GM19023 (cell line): ENCODE measurements around the gene LRG1.

Source experiments
- ATAC-seq: cut with Tn5 transposase; IDR thresholded peaks from one replicate; pipeline ENCODE4 v1.9.1; 2021; ENCODE audit warnings: mild to moderate bottlenecking, moderate library complexity; ENCODE audit not compliant: unreplicated experiment

LRG1 gene

GRCh38 chr19:4497770-4498389 is 42.0 kb downstream of the LRG1 start:
- ATAC-seq = no peak

- ATAC-seq = no peak
Measured at GRCh38 chr19:4496304-4496703, 43.5 kb downstream of the LRG1 start.

- ATAC-seq = no peak
Measured at GRCh38 chr19:4495471-4495870, 44.4 kb downstream of the LRG1 start.

GRCh38 chr19:4494691-4495064 is 45.2 kb downstream of the LRG1 start:
- ATAC-seq = no peak

GRCh38 chr19:4493929-4494690 is 45.7 kb downstream of the LRG1 start:
- ATAC-seq = no peak

- no peak for ATAC-seq
Measured at GRCh38 chr19:4493104-4493928, 46.5 kb downstream of the LRG1 start.

GRCh38 chr19:4492337-4493103 is 47.3 kb downstream of the LRG1 start:
- no peak for ATAC-seq

GRCh38 chr19:4491446-4491845 is 48.4 kb downstream of the LRG1 start:
- no peak for ATAC-seq

GRCh38 chr19:4488496-4488895 is 51.3 kb downstream of the LRG1 start:
- ATAC-seq = no peak

- no peak for ATAC-seq
Measured at GRCh38 chr19:4487572-4487971, 52.3 kb downstream of the LRG1 start.
